A549 (cell line): ENCODE measurements around the gene SHLD1.

Experiments
- CBX2 ChIP-seq: fragments of 200-600 bp; sonication (generic); IDR thresholded peaks from 2 replicates; pipeline ENCODE4 v1.6.1; 2016; ENCODE audit warnings: low read depth, mild to moderate bottlenecking, borderline replicate concordance
- EP300 ChIP-seq, 2 experiments: fragments of >200 bp; sonication (Bioruptor Twin); formaldehyde crosslinking; IDR thresholded peaks; 2 replicates in 1 of 2; 3 replicates in 1 of 2; pipeline ENCODE4 v1.6.1; 2016 to 2017
- NFE2L2 ChIP-seq: fragments of 150-350 bp; conservative IDR thresholded peaks from 2 replicates; pipeline ENCODE4 v1.6.1; 2014; ENCODE audit warnings: low read length
- PBX3 ChIP-seq: IDR thresholded peaks from 2 replicates; pipeline ENCODE4 v1.6.1; 2012
- POLR2A ChIP-seq: IDR thresholded peaks from 2 replicates; pipeline ENCODE4 v1.6.1; 2012; ENCODE audit warnings: mild to moderate bottlenecking, low read length
- REST ChIP-seq: fragments of 200-600 bp; sonication (generic); IDR thresholded peaks from 2 replicates; pipeline ENCODE4 v1.6.1; 2016; ENCODE audit warnings: antibody characterized with exemption, mild to moderate bottlenecking, moderate library complexity
- SREBF2 ChIP-seq: fragments of 450-650 bp; IDR thresholded peaks from 2 replicates; pipeline ENCODE4 v1.6.1; 2014; ENCODE audit warnings: mild to moderate bottlenecking, moderate library complexity
- TF ChIP-seq, protein P1 (sequence below): fragments of >200 bp; sonication (Bioruptor Twin); formaldehyde crosslinking; IDR thresholded peaks from 3 replicates; pipeline ENCODE4 v1.5.1; 2016

GRCh38 chr20:5714261-5715041 lies 35.8 kb upstream of the SHLD1 start:
- TF ChIP-seq POLR2A (no peak), PBX3 (no peak), CBX2 (no peak), EP300 (IDR thresholded peaks at IDR 0.05) (no peak), SREBF2 (no peak), NFE2L2 (no peak), REST (no peak)
- TF ChIP-seq, protein P1, sequence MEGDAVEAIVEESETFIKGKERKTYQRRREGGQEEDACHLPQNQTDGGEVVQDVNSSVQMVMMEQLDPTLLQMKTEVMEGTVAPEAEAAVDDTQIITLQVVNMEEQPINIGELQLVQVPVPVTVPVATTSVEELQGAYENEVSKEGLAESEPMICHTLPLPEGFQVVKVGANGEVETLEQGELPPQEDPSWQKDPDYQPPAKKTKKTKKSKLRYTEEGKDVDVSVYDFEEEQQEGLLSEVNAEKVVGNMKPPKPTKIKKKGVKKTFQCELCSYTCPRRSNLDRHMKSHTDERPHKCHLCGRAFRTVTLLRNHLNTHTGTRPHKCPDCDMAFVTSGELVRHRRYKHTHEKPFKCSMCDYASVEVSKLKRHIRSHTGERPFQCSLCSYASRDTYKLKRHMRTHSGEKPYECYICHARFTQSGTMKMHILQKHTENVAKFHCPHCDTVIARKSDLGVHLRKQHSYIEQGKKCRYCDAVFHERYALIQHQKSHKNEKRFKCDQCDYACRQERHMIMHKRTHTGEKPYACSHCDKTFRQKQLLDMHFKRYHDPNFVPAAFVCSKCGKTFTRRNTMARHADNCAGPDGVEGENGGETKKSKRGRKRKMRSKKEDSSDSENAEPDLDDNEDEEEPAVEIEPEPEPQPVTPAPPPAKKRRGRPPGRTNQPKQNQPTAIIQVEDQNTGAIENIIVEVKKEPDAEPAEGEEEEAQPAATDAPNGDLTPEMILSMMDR: no peak
